ENCODE measurements around the gene GRK5.

GRK5 gene

DNA sequence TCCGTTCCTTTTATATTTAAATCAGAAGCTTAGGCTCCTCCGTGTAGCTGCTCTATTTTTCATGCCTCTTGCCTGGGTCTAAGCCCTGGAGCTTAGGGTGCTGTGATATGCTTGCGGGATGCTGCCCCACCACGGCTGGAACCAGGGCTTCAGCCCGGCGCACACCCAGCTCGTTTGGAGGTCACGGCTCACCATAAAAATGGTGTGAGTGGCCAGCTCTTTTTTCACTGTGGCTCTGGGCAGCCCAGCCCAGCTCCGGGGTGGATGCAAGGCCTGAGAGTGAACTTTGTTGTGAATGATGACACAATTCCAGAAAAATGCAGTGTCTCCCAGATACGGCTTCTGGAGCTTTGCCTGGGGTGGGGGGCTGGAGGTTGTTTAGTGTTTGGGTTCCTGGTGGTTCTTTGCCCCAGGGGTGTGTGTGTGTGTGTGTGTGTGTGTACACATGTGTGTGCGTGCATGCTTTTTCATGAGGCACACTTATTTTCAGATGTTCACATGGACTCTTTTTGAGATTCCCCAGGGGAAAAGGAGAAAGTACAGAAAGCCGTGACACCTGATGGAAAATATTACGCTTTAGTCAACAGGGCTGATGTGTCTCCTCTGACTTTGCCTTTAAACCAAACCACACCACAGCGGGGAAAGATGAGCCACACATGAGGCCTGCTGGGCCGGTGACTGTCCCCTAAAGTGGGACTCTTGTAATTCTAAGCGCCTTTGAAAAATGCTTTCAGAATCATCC lies 46.2 kb downstream of the GRK5 start:
- Histone ChIP-seq H3K27ac (peak overlapping the region; percentile 97), H3K27me3 (replicated peaks) (no peaks in the 10 kb centered on the region), H3K4me3 (ENCODE audit: low read depth, low read length) (no peak overlapping the region), H3K36me3 (replicated peaks) (no peaks in the 10 kb centered on the region)
- TF ChIP-seq, protein P1, sequence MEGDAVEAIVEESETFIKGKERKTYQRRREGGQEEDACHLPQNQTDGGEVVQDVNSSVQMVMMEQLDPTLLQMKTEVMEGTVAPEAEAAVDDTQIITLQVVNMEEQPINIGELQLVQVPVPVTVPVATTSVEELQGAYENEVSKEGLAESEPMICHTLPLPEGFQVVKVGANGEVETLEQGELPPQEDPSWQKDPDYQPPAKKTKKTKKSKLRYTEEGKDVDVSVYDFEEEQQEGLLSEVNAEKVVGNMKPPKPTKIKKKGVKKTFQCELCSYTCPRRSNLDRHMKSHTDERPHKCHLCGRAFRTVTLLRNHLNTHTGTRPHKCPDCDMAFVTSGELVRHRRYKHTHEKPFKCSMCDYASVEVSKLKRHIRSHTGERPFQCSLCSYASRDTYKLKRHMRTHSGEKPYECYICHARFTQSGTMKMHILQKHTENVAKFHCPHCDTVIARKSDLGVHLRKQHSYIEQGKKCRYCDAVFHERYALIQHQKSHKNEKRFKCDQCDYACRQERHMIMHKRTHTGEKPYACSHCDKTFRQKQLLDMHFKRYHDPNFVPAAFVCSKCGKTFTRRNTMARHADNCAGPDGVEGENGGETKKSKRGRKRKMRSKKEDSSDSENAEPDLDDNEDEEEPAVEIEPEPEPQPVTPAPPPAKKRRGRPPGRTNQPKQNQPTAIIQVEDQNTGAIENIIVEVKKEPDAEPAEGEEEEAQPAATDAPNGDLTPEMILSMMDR (IDR thresholded peaks at IDR 0.05; ENCODE audit: low read depth, low read length, missing control alignments), result peak; percentile 39
- in situ Hi-C loops (cut with HindIII; ENCODE audit: low pct_ligation_motif_present, low sequenced_read_pairs), result no loop called here
- DNase-seq, result peak; percentile 96

DNA sequence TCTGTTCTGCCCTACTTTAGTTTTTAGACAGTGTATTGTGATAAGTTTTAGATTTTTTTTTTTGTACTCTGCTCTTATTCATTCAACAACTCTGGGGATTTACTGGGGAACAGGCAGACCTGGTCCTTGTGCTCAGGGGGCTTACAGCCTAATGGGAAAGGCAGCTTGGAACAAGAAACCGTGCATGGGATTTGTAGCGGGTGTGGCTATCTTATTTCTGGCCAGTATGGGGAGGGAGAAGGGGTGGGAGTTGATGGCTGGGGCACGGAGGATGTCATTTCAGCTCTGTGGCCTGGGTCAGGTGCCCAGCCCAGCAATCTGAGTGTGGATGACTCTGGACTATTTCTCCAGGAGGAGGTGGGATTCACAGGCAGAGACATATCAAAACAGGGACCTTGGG lies 47.0 kb downstream of the GRK5 start:
- Histone ChIP-seq H3K27ac (peak overlapping the region; percentile 97), H3K36me3 (replicated peaks) (no peaks in the 10 kb centered on the region), H3K4me3 (ENCODE audit: low read depth, low read length) (no peak overlapping the region), H3K27me3 (replicated peaks) (no peaks in the 10 kb centered on the region)
- DNase-seq, result no peak
- TF ChIP-seq, protein P1 (IDR thresholded peaks at IDR 0.05; ENCODE audit: low read depth, low read length, missing control alignments), result no peak
- in situ Hi-C loops (cut with HindIII; ENCODE audit: low pct_ligation_motif_present, low sequenced_read_pairs), result no loop called here

DNA sequence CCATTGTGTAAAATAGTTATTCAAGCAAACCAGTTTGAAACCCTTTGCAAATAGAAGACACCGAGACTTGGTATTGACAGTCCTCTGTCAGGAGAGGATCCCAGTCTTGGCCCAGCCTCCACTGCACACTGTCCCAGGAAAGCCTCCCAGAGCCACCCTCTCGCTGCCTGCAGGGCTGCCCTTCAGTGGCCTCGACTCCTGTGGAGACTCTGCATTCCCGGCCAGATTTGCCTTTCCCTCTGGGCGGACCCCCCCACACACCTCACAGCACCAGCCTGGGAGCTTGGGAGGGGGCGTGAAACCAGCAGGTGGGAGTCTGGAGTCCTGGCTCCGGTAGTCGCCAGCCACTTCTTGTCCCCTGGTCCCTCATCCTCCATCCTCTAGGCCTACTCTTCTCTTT lies 48.7 kb downstream of the GRK5 start:
- in situ Hi-C loops (cut with HindIII; ENCODE audit: low pct_ligation_motif_present, low sequenced_read_pairs), result no loop called here

DNA sequence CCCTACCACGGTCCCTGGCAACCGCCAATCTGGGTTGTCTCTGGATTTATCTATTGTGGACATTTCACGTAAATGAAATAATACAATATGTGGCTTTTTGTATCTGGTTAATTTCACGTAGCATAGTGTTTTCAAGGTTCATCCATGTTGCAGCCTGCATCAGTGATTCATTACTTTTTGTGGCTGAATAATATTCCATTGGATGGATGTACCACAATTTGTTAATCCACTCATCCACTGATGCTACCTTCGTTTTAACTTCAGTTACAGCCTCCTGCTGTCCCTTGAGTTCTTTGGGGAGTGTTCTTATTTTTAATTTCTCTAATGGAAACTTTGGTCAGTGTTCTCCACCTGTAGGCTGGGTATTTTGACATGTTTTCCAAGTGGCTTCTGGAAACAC lies 49.5 kb downstream of the GRK5 start:
- TF ChIP-seq, protein P1 (IDR thresholded peaks at IDR 0.05; ENCODE audit: low read depth, low read length, missing control alignments), result no peak
- no peak for DNase-seq
- Histone ChIP-seq H3K27ac (no peak overlapping the region), H3K27me3 (replicated peaks) (no peaks in the 10 kb centered on the region), H3K4me3 (ENCODE audit: low read depth, low read length) (no peak overlapping the region), H3K36me3 (replicated peaks) (no peaks in the 10 kb centered on the region)
- in situ Hi-C loops (cut with HindIII; ENCODE audit: low pct_ligation_motif_present, low sequenced_read_pairs), result no loop called here

More for the DNA sequence above, 48.7 kb downstream of the GRK5 start:
- DNase-seq, result no peak
- Histone ChIP-seq H3K4me3 (ENCODE audit: low read depth, low read length) (no peak overlapping the region), H3K36me3 (replicated peaks) (no peaks in the 10 kb centered on the region), H3K27me3 (replicated peaks) (no peaks in the 10 kb centered on the region), H3K27ac (no peak overlapping the region)
- TF ChIP-seq, protein P1 (IDR thresholded peaks at IDR 0.05; ENCODE audit: low read depth, low read length, missing control alignments), result no peak

DNA sequence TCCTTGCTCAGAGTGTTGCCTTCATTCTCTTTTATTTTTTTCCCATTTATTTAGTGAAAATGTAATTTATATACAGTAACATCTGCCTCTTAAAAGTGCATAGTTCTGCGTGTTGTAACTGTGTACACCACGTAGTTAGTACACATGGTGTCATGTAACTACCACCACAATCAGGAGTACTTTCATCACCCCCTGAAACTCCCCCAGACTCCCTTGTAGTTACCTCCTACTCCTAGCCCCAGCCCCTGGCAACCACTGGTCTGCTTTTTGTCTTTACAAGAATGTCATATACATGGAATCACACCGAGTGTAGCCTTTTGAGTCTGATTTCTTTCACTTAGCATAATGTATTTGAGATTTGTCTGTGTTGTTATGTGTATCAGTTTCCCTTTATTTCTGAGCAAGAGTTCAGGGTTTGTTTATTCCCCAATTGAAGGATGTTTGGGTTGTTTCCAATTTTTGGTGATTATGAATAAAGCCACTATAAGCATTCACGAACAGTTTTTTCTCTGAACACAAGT lies 50.6 kb downstream of the GRK5 start:
- in situ Hi-C loops (cut with HindIII; ENCODE audit: low pct_ligation_motif_present, low sequenced_read_pairs), result no loop called here
- H3K36me3 ChIP-seq (replicated peaks), result no peaks in the 10 kb centered on the region
- no peak overlapping the region for H3K27ac ChIP-seq
- TF ChIP-seq, protein P1 (IDR thresholded peaks at IDR 0.05; ENCODE audit: low read depth, low read length, missing control alignments), result no peak
- no peaks in the 10 kb centered on the region for H3K27me3 ChIP-seq (replicated peaks)
- H3K4me3 ChIP-seq (ENCODE audit: low read depth, low read length), result no peak overlapping the region
- no peak for DNase-seq

All from brain microvascular endothelial cell (primary cell).